Thoracic aorta (tissue), 2 donors: ENCODE measurements around the gene FNDC3B. TPM values are rescaled to one million over a fixed set of nuclear protein-coding genes. Genes with fewer than 3 reads are reported as not detected.

Experiments
- ATAC-seq: fragments of 150-250 bp; one replicate; pipeline ENCODE4 v1.8.0; 2017; ENCODE audit warnings: low read depth; ENCODE audit not compliant: insufficient number of reproducible peaks, low FRiP score
- DNase-seq: peaks from one replicate; pipeline ENCODE4 v3.0.0-alpha.2; 2020; ENCODE audit warnings: low spot score
- H3K27ac ChIP-seq, 2 donors: fragments of 200-600 bp; sonication (generic); 1 replicate in 1 of 2; 2 replicates in 1 of 2; pipeline ENCODE4 v1.5.1; 2016; ENCODE audit warnings: mild to moderate bottlenecking in 2 of 2, moderate library complexity in 2 of 2
- H3K27me3 ChIP-seq: fragments of 200-600 bp; sonication (generic); replicated peaks from 2 replicates; pipeline ENCODE4 v1.6.0; 2016; ENCODE audit warnings: mild to moderate bottlenecking; ENCODE audit not compliant: insufficient read depth
- H3K36me3 ChIP-seq: fragments of 200-600 bp; sonication (generic); one replicate; pipeline ENCODE4 v1.5.1; 2016
- H3K4me1 ChIP-seq, 2 donors: fragments of 200-600 bp; sonication (generic); 1 replicate in 1 of 2; 2 replicates in 1 of 2; pipeline versions ENCODE4 v1.5.1 to v1.6.0; 2016; ENCODE audit warnings: low read depth in 2 of 2, mild to moderate bottlenecking in 1 of 2; ENCODE audit not compliant: control insufficient read depth in 1 of 2
- H3K4me3 ChIP-seq: fragments of 200-600 bp; sonication (generic); 2 replicates; pipeline ENCODE4 v1.5.1; 2016; ENCODE audit warnings: mild to moderate bottlenecking
- H3K9me3 ChIP-seq: fragments of 200-600 bp; sonication (generic); 2 replicates; pipeline ENCODE4 v1.5.1; 2016
- total RNA-seq, 2 donors: library from RNA; depleted of rRNA; stranded (reverse); fragments of >200 nt; gene quantifications; one replicate each; pipeline versions ENCODE4 v1.1.0 to v1.2.3, GENCODE V29; 2016
- TF ChIP-seq, protein P1 (sequence below): fragments of 200-600 bp; sonication (generic); IDR thresholded peaks from one replicate; pipeline ENCODE4 v1.5.1; 2019; ENCODE audit warnings: antibody characterized with exemption

Gene FNDC3B
- total RNA-seq, 2 donors from 2014 or later: 113 to 163 TPM

DNA sequence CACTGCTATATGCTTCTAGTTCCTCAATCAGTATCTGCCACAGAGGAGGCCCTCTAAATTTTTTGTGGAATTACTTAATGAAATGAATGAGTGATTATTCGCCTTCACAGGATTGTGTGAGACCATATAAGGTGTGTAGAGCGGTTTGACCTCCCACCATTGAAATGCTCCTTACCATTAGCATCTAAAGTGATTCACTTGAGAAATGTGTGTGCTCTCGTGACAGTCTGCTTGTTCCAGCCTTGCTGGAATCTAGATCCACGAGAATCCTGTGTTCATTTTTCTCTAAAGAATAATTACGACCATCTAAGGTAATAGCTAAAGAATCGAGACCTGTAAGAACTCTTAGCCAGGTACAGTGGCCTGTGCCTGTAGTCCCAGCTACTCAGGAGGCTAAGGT, 126.9 kb downstream of the FNDC3B start:
- Histone ChIP-seq H3K9me3 (no peaks in the 10 kb centered on the region), H3K4me1 (peaks cover 22 to 68% of the 10 kb centered on the region in 2 donors), H3K36me3 (no peaks in the 10 kb centered on the region), H3K4me3 (no peak overlapping the region), H3K27me3 (no peaks in the 10 kb centered on the region), H3K27ac (no peak overlapping the region)
- no peak for ATAC-seq
- no peak for DNase-seq
- TF ChIP-seq, protein P1, sequence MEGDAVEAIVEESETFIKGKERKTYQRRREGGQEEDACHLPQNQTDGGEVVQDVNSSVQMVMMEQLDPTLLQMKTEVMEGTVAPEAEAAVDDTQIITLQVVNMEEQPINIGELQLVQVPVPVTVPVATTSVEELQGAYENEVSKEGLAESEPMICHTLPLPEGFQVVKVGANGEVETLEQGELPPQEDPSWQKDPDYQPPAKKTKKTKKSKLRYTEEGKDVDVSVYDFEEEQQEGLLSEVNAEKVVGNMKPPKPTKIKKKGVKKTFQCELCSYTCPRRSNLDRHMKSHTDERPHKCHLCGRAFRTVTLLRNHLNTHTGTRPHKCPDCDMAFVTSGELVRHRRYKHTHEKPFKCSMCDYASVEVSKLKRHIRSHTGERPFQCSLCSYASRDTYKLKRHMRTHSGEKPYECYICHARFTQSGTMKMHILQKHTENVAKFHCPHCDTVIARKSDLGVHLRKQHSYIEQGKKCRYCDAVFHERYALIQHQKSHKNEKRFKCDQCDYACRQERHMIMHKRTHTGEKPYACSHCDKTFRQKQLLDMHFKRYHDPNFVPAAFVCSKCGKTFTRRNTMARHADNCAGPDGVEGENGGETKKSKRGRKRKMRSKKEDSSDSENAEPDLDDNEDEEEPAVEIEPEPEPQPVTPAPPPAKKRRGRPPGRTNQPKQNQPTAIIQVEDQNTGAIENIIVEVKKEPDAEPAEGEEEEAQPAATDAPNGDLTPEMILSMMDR: no peak

DNA sequence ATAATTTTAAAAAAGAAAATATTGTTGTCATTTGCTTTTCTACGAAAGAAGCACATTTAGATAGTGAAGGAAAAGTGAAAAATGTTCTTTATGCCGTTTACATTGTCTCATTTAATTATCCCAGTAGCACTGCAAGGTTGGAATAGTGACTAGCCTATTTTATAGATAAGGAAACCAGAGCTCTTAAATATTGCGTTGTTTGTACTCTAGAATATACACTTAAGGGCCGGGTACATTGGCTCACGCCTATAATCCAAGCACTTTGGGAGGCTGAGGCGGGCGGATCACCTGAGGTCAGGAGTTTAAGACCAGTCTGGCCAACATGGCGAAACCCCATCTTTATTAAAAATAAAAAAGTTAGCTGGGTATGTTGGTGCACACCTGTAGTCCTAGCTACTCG, 127.5 kb downstream of the FNDC3B start:
- no peak for ATAC-seq
- Histone ChIP-seq H3K27ac (no peak overlapping the region), H3K36me3 (no peaks in the 10 kb centered on the region), H3K27me3 (no peaks in the 10 kb centered on the region), H3K4me3 (no peak overlapping the region), H3K4me1 (peaks cover 27 to 68% of the 10 kb centered on the region in 2 donors), H3K9me3 (no peaks in the 10 kb centered on the region)
- TF ChIP-seq, protein P1: no peak
- no peak for DNase-seq

DNA sequence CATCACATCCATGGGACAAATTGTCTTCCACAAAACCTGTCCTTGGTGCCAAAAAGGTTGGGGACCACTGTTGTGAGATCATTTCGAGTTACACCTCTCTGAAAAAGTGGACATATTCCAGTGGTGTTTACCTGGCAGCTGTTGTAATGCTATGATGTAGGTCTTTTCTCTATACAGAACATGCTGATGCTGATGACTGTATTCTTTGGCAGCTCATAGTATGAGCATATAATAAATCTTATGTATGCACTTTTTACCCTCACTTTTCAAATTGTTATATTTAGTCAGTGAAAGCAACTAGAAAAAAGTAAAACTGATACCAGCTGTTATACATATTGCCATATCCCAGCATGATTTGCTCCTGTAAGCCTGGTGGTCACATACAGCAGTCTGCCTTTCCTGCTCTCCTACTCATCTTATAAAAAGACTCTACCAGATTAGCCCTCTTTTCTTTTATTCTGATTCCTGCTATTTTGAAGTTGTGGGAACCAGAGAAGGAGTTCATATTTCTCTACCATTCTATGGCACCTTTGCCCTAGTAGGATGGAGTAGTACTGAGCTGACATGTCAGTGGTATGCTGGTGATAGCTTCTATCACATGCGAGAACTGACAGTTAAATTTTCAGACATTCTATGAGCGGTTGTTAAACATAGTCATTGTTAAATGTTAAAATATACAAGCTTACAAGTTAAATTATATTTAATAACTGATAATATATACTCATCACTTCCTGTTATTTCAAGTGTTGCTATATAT, 128.7 kb downstream of the FNDC3B start:
- DNase-seq: no peak
- TF ChIP-seq, protein P1: no peak
- H3K9me3 ChIP-seq: no peaks in the 10 kb centered on the region
- peaks cover 37 to 69% of the 10 kb centered on the region in 2 donors for H3K4me1 ChIP-seq
- no peak for ATAC-seq
- H3K27me3 ChIP-seq: no peaks in the 10 kb centered on the region
- no peaks in the 10 kb centered on the region for H3K36me3 ChIP-seq
- no peak overlapping the region for H3K4me3 ChIP-seq
- H3K27ac ChIP-seq: no peak overlapping the region

DNA sequence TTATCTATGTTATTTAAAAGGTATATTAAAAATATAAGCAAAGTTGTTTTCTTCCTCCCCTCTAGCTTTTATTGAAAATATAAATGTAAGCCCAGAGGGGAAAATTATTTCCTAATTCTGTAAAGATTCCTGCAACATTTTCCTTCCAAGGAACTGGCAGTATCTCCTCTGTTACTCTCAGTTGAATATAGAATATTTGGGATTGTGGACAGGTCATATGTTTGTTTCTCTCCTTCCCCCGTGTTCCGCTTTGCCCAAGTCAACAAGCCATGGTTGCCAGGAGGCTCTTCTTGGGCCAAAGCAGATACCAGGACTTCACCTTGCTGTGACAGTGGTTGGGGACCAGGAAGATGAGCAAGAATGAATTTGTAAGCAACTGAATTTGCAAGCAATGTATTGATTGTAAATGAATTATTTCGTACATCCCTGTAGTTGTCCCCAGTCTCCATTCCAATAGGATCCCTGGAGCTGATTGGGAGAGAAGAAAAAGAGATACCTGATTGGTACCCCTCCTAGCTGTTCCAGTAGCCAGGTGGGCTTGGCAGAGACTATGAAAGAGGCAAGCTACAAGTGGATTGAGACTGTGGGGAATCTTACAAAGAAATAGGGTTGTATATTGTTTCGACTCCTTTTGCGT, 130.8 kb downstream of the FNDC3B start:
- no peak overlapping the region for H3K27ac ChIP-seq
- no peaks in the 10 kb centered on the region for H3K36me3 ChIP-seq
- peaks cover 49 to 75% of the 10 kb centered on the region in 2 donors for H3K4me1 ChIP-seq
- H3K27me3 ChIP-seq: no peaks in the 10 kb centered on the region
- no peaks in the 10 kb centered on the region for H3K9me3 ChIP-seq
- H3K4me3 ChIP-seq: no peak overlapping the region
- DNase-seq: no peak
- ATAC-seq: no peak
- TF ChIP-seq, protein P1: no peak

DNA sequence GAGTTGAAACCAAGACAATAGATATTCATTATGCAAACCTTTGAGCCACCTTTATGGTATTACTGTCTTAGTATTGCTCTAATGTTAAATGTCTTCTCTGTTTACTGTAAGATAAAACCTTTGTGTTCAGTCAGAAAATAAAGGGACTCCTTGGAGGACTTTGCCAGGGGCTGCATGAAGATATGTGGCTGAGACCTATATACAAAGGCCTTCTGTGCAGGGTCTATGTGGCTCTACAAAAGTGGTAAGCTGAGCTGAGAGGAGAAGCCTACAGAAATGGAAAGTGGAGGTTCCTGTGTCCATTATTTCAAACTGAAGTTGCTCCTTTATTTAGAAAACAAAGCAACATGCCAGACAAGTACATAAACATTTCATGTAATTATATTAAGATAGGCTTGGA, 131.5 kb downstream of the FNDC3B start:
- Histone ChIP-seq H3K27me3 (no peaks in the 10 kb centered on the region), H3K9me3 (no peaks in the 10 kb centered on the region), H3K4me3 (no peak overlapping the region), H3K36me3 (no peaks in the 10 kb centered on the region), H3K4me1 (peaks cover 51 to 81% of the 10 kb centered on the region in 2 donors), H3K27ac (no peak overlapping the region)
- ATAC-seq (no peak), DNase-seq (no peak)
- TF ChIP-seq, protein P1: no peak
